SJSA1 (cell line): ENCODE measurements around the gene YAE1. TPM values are rescaled to one million over a fixed set of nuclear protein-coding genes. Genes with fewer than 3 reads are reported as not detected.
A peak's percentile ranks its signal among the peaks of the same experiment; 100 is the strongest.

Source experiments
- DNase-seq, 2 experiments: peaks; one replicate each; pipeline ENCODE4 v3.0.0-alpha.2; 2015 to 2020; ENCODE audit warnings: low spot score in 2 of 2, low read depth in 1 of 2
- H3K27ac ChIP-seq: fragments of 250-450 bp; sonication (Bioruptor Pico); 2 replicates; pipeline ENCODE4 v1.5.1; 2020; ENCODE audit warnings: mild to moderate bottlenecking, moderate library complexity
- H3K27me3 ChIP-seq: fragments of 250-450 bp; sonication (Bioruptor Pico); replicated peaks from 2 replicates; pipeline ENCODE4 v1.5.1; 2020; ENCODE audit warnings: mild to moderate bottlenecking, moderate library complexity
- H3K36me3 ChIP-seq: fragments of 250-450 bp; sonication (Bioruptor Pico); 2 replicates; pipeline ENCODE4 v1.5.1; 2020; ENCODE audit warnings: mild to moderate bottlenecking
- H3K4me1 ChIP-seq: fragments of 250-450 bp; sonication (Bioruptor Pico); replicated peaks from 2 replicates; pipeline ENCODE4 v1.6.1; 2021; ENCODE audit warnings: mild to moderate bottlenecking
- H3K4me3 ChIP-seq: fragments of 250-450 bp; sonication (Bioruptor Pico); 2 replicates; pipeline ENCODE4 v1.5.1; 2020; ENCODE audit warnings: mild to moderate bottlenecking
- H3K9me3 ChIP-seq: fragments of 250-450 bp; sonication (Bioruptor Pico); replicated peaks from 2 replicates; pipeline ENCODE4 v1.5.1; 2020; ENCODE audit warnings: mild to moderate bottlenecking
- total RNA-seq: library from RNA; depleted of rRNA; stranded (reverse); fragments of >200 nt; shearing (Covaris generic); gene quantifications from 2 replicates; pipeline ENCODE4 v1.2.3, GENCODE V29; 2014

YAE1 gene
- total RNA-seq, 1 experiment from 2014 or later = 38.3 TPM

DNA sequence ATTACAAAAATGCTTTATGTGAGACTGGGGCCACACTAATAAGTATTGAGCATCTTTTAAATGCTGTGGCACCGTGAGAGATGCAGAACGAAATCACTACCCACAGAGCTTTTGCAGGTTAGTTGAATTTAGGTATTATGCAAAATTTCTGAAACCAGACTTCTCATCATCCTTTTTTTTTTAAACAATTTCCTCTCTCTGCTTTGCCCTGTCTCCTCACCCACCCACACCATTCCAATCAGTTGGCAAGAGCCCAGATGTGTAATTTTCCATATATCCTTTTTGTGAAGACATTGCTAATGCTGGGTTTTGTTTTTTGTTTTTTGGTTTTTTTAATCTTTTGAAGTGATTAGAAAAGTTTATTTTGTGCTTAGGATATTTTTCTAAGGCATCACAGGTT, 1.1 kb downstream of the YAE1 start:
- H3K9me3 ChIP-seq = no peaks in the 10 kb centered on the region
- H3K4me3 ChIP-seq = peak overlapping the region; percentile 60
- peaks cover 26% of the 10 kb centered on the region for H3K36me3 ChIP-seq
- no peak for DNase-seq
- H3K27ac ChIP-seq = no peak overlapping the region
- H3K4me1 ChIP-seq = peaks cover 7% of the 10 kb centered on the region; the same call in 1 of the 2 replicates
- no peaks in the 10 kb centered on the region for H3K27me3 ChIP-seq

DNA sequence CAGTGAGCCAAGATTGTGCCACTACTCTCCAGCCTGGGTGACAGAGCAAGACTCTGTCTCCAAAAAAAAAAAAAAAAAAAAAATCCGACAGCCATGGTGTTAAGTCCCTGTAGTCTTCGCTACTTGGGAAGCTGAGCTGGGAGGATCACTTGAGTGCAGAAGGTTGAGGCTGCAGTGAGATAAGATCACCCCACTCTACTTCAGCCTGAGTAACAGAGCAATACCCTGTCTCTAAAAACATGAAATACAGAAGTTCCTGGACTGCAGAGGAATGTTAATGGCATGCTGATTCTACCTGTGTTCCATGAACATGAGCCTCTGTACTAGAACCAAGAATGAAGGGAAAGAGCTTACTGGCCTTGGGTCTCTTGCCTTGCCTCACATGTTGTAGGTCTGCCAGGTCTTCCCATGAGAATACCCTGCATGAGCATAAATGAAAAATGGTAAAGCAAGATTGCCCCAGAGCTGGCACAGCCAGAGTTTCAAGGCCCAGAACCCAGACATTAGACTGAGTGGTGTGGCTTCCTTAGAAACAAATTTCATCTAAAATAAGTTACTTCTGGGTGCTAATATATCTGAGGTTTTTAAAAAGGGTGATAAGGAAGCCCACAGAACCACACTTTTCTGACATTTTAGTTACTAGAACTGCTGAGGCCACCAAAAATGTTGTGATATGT, 8.6 kb downstream of the YAE1 start:
- no peak for DNase-seq
- Histone ChIP-seq H3K9me3 (no peaks in the 10 kb centered on the region), H3K4me1 (no peaks in the 10 kb centered on the region), H3K27me3 (no peaks in the 10 kb centered on the region), H3K36me3 (peaks cover 52% of the 10 kb centered on the region), H3K4me3 (no peak overlapping the region), H3K27ac (no peak overlapping the region)

- H3K27ac ChIP-seq = no peak overlapping the region
- no peaks in the 10 kb centered on the region for H3K4me1 ChIP-seq
- no peak for DNase-seq
- no peaks in the 10 kb centered on the region for H3K27me3 ChIP-seq
- H3K36me3 ChIP-seq = peaks cover 36% of the 10 kb centered on the region
- H3K9me3 ChIP-seq = no peaks in the 10 kb centered on the region
- H3K4me3 ChIP-seq = no peak overlapping the region
These were observed 11.1 kb downstream of the YAE1 start for GRCh38 chr7:39577229-39577874.

DNA sequence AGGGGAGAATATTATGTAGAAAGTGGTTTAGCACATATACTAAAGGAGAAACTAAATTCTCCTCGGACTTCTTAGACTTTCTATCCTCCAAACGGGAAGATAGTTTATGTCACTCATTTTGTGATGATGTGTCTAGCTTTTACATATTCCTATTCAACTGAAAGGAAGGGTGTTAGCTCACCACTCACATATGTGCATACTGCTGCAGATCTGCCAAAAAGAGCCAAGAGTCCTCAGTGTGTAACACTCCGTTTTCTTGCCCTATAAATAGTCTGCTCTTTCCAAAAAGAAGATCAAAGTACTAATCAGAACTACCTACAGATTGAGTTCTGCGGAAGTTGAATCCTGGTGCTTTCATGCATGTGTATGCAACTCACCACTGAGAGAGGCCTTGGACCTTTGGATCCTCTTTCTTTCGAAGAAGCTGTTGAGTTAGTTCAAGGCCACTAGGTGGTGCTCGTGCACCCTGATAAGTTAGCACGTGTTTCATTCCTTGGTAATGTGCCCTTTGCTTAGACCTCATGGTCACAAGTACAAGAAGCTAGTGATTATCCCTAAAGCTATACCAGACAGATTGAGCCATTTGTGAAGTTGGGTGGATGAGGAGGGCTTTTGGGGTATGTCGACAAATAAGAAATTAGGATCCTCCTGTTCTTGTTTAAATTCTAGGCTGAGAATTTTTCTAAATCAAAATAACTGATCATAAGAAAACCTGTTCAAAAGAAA, 14.1 kb downstream of the YAE1 start:
- DNase-seq = peak; percentile 65 to 68
- H3K9me3 ChIP-seq = no peaks in the 10 kb centered on the region
- no peaks in the 10 kb centered on the region for H3K4me1 ChIP-seq
- H3K27me3 ChIP-seq = no peaks in the 10 kb centered on the region
- peaks cover 11% of the 10 kb centered on the region for H3K36me3 ChIP-seq
- H3K4me3 ChIP-seq = no peak overlapping the region
- H3K27ac ChIP-seq = no peak overlapping the region

DNA sequence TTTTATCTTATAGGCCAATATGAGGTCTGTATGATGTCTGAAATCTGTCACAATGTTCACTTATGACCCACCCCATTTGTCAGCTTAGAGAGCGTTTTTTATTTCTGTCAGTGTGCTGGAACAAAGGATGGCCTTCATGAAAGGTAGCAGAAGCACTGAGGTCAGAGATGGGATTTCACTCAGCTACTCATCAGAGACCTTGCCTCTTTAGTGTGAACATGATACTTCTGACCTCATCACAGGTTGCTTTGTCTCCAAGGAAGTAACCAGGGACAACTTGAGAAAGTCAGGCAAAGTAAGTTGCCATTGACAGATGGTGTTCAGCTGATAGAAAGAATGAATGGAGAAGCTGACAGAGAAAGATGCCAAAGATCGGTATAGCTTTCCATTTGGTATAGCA, 16.3 kb downstream of the YAE1 start:
- H3K27me3 ChIP-seq = no peaks in the 10 kb centered on the region
- H3K36me3 ChIP-seq = peaks cover 7% of the 10 kb centered on the region
- H3K9me3 ChIP-seq = no peaks in the 10 kb centered on the region
- no peak overlapping the region for H3K4me3 ChIP-seq
- no peak for DNase-seq
- peaks cover 7% of the 10 kb centered on the region for H3K4me1 ChIP-seq
- H3K27ac ChIP-seq = no peak overlapping the region

GRCh38 chr7:39583539-39583938, 17.3 kb downstream of the YAE1 start:
- Histone ChIP-seq H3K36me3 (peaks cover 4% of the 10 kb centered on the region; the same call in 1 of the 2 replicates), H3K4me1 (peaks cover 17% of the 10 kb centered on the region)
- no peak for DNase-seq

GRCh38 chr7:39587393-39587792, 21.2 kb downstream of the YAE1 start:
- no peaks in the 10 kb centered on the region for H3K9me3 ChIP-seq
- peaks cover 38% of the 10 kb centered on the region for H3K4me1 ChIP-seq
- no peaks in the 10 kb centered on the region for H3K36me3 ChIP-seq
- H3K27ac ChIP-seq = peak overlapping the region; percentile 33
- H3K4me3 ChIP-seq = no peak overlapping the region
- peak; percentile 26 to 59 for DNase-seq
- no peaks in the 10 kb centered on the region for H3K27me3 ChIP-seq

More at GRCh38 chr7:39583539-39583938, 17.3 kb downstream of the YAE1 start:
- Histone ChIP-seq H3K27ac (no peak overlapping the region), H3K4me3 (no peak overlapping the region), H3K9me3 (no peaks in the 10 kb centered on the region), H3K27me3 (no peaks in the 10 kb centered on the region)

DNA sequence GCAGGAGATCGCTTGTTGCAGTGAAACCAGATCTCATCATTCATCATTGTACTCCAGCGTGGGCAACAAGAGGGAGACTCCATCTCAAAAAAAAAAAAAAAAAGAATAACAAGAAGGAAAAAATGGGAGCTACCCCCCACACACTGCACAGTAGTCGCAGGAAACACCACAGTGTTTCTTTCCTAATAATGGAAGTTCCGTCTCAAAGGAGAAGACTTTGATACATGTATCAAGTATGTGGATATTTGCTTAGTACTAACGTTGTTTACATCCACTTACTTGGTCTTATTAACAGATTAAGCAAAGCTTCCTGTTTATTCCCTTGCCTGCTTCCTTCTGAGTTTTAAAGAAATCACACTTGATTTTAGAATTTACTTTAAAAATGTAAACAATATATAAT, 22.2 kb downstream of the YAE1 start:
- H3K36me3 ChIP-seq = no peaks in the 10 kb centered on the region
- H3K4me1 ChIP-seq = peaks cover 42% of the 10 kb centered on the region
- H3K4me3 ChIP-seq = no peak overlapping the region
- no peaks in the 10 kb centered on the region for H3K27me3 ChIP-seq
- H3K27ac ChIP-seq = peak overlapping the region; percentile 33; the same call in 1 of the 2 replicates
- DNase-seq = peak in 1 of 2 experiments; percentile 63
- H3K9me3 ChIP-seq = no peaks in the 10 kb centered on the region

DNA sequence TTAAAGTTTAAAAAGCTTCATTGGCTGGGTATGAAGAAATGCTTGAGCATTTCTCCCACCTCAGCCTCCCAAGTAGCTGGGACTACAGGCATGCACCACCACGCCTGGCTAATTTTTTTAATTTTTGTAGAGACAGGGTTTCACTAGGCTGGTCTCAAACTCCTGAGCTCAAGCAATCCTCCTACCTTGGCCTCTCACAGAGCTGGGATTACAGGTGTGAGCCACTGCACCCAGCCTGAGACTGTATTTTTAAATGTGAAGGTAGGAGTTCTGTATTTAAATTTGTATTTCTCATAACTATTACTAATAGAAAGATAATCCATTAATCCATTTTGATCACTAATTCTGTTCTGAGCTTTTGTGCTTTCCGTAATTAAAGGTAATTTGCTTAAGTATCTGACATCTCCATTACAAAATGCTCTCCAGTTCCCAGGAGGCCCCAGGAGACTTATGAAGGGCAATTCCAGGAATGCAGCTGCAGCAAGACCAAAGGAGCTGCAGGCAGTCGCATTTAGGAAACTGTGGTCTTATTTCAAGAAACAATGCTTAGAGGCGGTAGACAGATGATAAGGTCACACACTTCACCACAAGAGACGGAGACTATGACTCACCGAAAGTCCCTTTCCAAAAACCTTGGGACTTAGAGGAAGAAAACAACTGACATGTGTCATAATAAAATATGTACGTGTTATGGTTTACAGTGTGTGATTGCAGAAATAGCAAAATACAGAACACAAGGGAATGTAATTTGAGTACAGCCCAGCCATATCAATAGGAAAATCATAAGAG, 23.3 kb downstream of the YAE1 start:
- Histone ChIP-seq H3K4me1 (peaks cover 42% of the 10 kb centered on the region), H3K36me3 (no peaks in the 10 kb centered on the region), H3K27ac (peak overlapping the region; percentile 33)

DNA sequence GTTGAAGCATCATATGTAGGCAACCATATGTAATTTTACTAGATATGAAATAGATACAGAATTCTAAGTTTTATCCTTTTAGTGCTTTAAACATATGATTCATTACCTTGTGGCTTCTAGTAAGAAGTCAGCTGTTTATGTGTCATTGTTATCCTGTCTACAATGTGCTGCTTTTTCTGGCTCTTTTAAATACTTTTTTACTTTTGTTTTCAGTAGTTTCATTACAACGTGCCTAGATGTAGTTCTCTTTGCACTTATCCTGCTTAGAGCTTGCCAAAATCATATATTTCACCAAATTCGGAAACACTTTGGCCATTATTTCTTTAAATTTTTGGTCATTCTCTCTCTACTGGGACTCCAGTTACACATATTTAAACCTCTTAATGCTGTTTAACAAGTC, 26.4 kb downstream of the YAE1 start:
- H3K4me3 ChIP-seq = no peak overlapping the region
- peaks cover 46% of the 10 kb centered on the region for H3K4me1 ChIP-seq
- DNase-seq = peak in 1 of 2 experiments; percentile 60

More for the DNA sequence above, 23.3 kb downstream of the YAE1 start:
- DNase-seq = peak; percentile 84 to 89
- Histone ChIP-seq H3K4me3 (no peak overlapping the region), H3K27me3 (no peaks in the 10 kb centered on the region), H3K9me3 (no peaks in the 10 kb centered on the region)

DNA sequence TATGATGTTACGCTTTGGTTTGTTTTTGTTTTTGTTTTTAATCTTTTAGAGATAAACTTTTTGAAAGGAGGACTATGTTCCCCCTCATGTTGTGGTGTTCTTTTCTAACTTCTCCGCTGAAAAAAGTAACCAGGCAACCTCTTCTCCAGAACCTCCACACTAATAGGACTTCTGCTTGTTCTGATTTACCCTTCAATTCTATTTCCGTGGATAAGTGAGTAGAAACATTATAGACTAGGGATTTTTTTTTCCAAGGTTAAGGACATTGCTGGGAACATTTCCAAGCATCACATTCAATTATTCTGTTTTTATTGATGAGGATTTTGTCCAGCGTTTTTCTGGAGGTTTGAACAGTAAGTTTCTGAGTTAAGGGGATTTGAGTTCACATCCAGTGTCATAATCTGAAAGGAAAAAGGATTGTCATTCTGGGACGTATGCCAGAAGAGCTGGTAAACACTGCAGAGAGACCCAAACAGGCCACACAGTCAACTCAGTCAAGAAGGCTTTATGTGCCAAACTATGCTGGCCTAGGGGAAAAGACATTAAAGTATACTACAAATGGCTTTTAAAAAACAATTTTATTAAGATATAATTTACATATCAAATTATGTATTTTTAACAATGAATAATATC, 28.9 kb downstream of the YAE1 start:
- Histone ChIP-seq H3K27ac (no peak overlapping the region; the same call in 1 of the 2 replicates), H3K4me3 (no peak overlapping the region), H3K36me3 (no peaks in the 10 kb centered on the region), H3K9me3 (no peaks in the 10 kb centered on the region), H3K27me3 (no peaks in the 10 kb centered on the region), H3K4me1 (peaks cover 22% of the 10 kb centered on the region)
- DNase-seq = peak in 1 of 2 experiments; percentile 26

More for the DNA sequence above, 26.4 kb downstream of the YAE1 start:
- no peaks in the 10 kb centered on the region for H3K27me3 ChIP-seq
- no peaks in the 10 kb centered on the region for H3K36me3 ChIP-seq
- no peaks in the 10 kb centered on the region for H3K9me3 ChIP-seq
- peak overlapping the region; percentile 30; the same call in 1 of the 2 replicates for H3K27ac ChIP-seq

GRCh38 chr7:39602351-39602750, 36.1 kb downstream of the YAE1 start:
- Histone ChIP-seq H3K4me1 (peaks cover 30% of the 10 kb centered on the region), H3K27me3 (no peaks in the 10 kb centered on the region), H3K27ac (no peak overlapping the region), H3K9me3 (no peaks in the 10 kb centered on the region), H3K4me3 (no peak overlapping the region), H3K36me3 (no peaks in the 10 kb centered on the region)
- DNase-seq = no peak

DNA sequence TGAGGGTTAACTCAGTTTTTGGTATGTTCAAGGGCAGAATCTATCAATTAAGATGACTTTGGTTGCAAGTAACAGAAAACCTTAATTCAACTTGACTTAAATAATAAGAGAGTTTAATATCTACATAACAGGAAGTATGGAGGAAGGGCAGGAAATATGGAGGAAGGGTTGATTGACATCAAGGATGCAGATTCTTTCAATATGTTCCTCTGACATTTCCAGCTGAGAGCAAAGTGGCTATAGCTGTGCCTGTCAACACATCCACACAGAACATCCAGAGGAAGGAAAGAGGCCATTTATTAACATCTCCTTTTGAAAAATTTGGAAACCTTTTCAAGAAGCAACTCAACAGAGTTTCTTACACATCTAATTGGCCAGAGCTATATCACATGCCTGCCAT, 37.7 kb downstream of the YAE1 start:
- Histone ChIP-seq H3K27ac (no peak overlapping the region), H3K4me3 (no peak overlapping the region), H3K27me3 (no peaks in the 10 kb centered on the region), H3K36me3 (no peaks in the 10 kb centered on the region), H3K9me3 (no peaks in the 10 kb centered on the region), H3K4me1 (peaks cover 42% of the 10 kb centered on the region)
- DNase-seq = no peak
